HepG2 (cell line): ENCODE measurements around the gene HYOU1. TPM values are rescaled to one million over a fixed set of nuclear protein-coding genes. Genes with fewer than 3 reads are reported as not detected.
A peak's percentile ranks its signal among the peaks of the same experiment; 100 is the strongest.

ENCODE experiments used
- ARID4A ChIP-seq: sonication (generic); formaldehyde crosslinking; IDR thresholded peaks from 2 replicates; pipeline ENCODE4 v1.5.0; 2020; ENCODE audit warnings: mild to moderate bottlenecking, missing genetic modification reagents, borderline replicate concordance
- CBFB ChIP-seq: sonication (generic); formaldehyde crosslinking; IDR thresholded peaks from 2 replicates; pipeline ENCODE4 v1.4.0; 2020; ENCODE audit warnings: missing genetic modification reagents
- HMGXB3 ChIP-seq: sonication (generic); formaldehyde crosslinking; IDR thresholded peaks from 2 replicates; pipeline ENCODE4 v1.4.0; 2020; ENCODE audit warnings: missing genetic modification reagents, borderline replicate concordance
- KDM2A ChIP-seq: sonication (generic); formaldehyde crosslinking; IDR thresholded peaks from 2 replicates; pipeline ENCODE4 v1.4.0; 2020; ENCODE audit warnings: low read depth, missing genetic modification reagents, borderline replicate concordance
- KDM6A ChIP-seq: IDR thresholded peaks from 2 replicates; pipeline ENCODE4 v1.6.1; 2016; ENCODE audit warnings: low read depth
- NFYB ChIP-seq: sonication (generic); formaldehyde crosslinking; IDR thresholded peaks from 2 replicates; pipeline ENCODE4 v1.4.0; 2020; ENCODE audit warnings: missing genetic modification reagents
- RBFOX2 ChIP-seq: fragments of 200-400 bp; formaldehyde crosslinking; IDR thresholded peaks from 2 replicates; pipeline ENCODE4 v1.6.1; 2017; ENCODE audit warnings: low read depth, mild to moderate bottlenecking, low read length
- THAP8 ChIP-seq: sonication (generic); formaldehyde crosslinking; IDR thresholded peaks from 2 replicates; pipeline ENCODE4 v1.5.1; 2020; ENCODE audit warnings: missing genetic modification reagents, mild to moderate bottlenecking, borderline replicate concordance
- U2AF2 ChIP-seq: fragments of 200-400 bp; formaldehyde crosslinking; IDR thresholded peaks from 2 replicates; pipeline ENCODE4 v1.6.1; 2017; ENCODE audit warnings: low read depth, mild to moderate bottlenecking, low read length
- UBTF ChIP-seq: sonication (generic); formaldehyde crosslinking; IDR thresholded peaks from 2 replicates; pipeline ENCODE4 v1.4.0; 2020; ENCODE audit warnings: mild to moderate bottlenecking, missing genetic modification reagents
- YEATS4 ChIP-seq: sonication (generic); formaldehyde crosslinking; IDR thresholded peaks from 2 replicates; pipeline ENCODE4 v1.4.0; 2020; ENCODE audit warnings: missing genetic modification reagents, borderline replicate concordance
- ZEB1 ChIP-seq: IDR thresholded peaks from 2 replicates; pipeline ENCODE4 v1.6.1; 2012; ENCODE audit warnings: mild to moderate bottlenecking, low read depth, inconsistent platforms; ENCODE audit not compliant: insufficient replicate concordance
- ZNF432 ChIP-seq: sonication (generic); formaldehyde crosslinking; IDR thresholded peaks from 2 replicates; pipeline ENCODE4 v1.5.0; 2020; ENCODE audit warnings: missing genetic modification reagents, mild to moderate bottlenecking, borderline replicate concordance
- ZNF460 ChIP-seq: sonication (generic); formaldehyde crosslinking; IDR thresholded peaks from 2 replicates; pipeline ENCODE4 v1.5.1; 2020; ENCODE audit warnings: missing genetic modification reagents, mild to moderate bottlenecking, borderline replicate concordance
- polyA plus RNA-seq, 8 experiments: library from polyadenylated mRNA; depleted of rRNA in 3 of 8; stranded (reverse) in 7 of 8; unstranded in 1 of 8; fragments of >200 nt; fragmentation: Illumina TruSeq in 4 of 8; extraction: Trizol in 4 of 8; gene quantifications; 2 replicates each; pipeline versions ENCODE4 v1.2.1 to v1.2.3, GENCODE V29; 2011 to 2016; ENCODE audit warnings: low read depth in 4 of 8, missing spikeins in 1 of 8, mixed read lengths in 1 of 8; ENCODE audit not compliant: insufficient read depth in 1 of 8
- total RNA-seq, 5 experiments: library from RNA; depleted of rRNA; stranded (reverse); fragments of >200 nt; fragmentation: Illumina TruSeq; extraction: Trizol; gene quantifications; 2 replicates each; pipeline ENCODE4 v1.2.3, GENCODE V29; 2016; ENCODE audit warnings: low read depth in 1 of 5

Gene HYOU1
- total and polyA plus RNA-seq, 2 of the 13 experiments (the other 11 are each of a cell fraction or from before 2014, with no cell fraction given) = 127 to 155 TPM

- TF ChIP-seq THAP8 (no peak), UBTF (CRISPR knock-in tag) (peak; percentile 40; the same call in 1 of the 2 replicates), CBFB (CRISPR knock-in tag) (peak; percentile 82; the same call in 1 of the 2 replicates), ARID4A (CRISPR knock-in tag) (peak; percentile 94), YEATS4 (CRISPR knock-in tag) (peak; percentile 53; the same call in 1 of the 2 replicates), KDM6A (no peak), HMGXB3 (0 out of 2 replicates have a peak, but pooled peaks have one; percentile 46), KDM2A (peak; percentile 96), RBFOX2 (peak; percentile 81), NFYB (CRISPR knock-in tag) (peak; percentile 70), ZNF432 (no peak), ZEB1 (peak; percentile 42), ZNF460 (CRISPR knock-in tag) (no peak), U2AF2 (peak; percentile 58; the same call in 1 of the 2 replicates)
Observed at GRCh38 chr11:119067371-119068222, 10.6 kb upstream of the HYOU1 start, which contains the start of gene VPS11 (continued).
